ENCODE data around the gene MYO5B.

MYO5B gene

GRCh38 chr18:49845629-49846360 is 349.2 kb downstream of the MYO5B start:
- no peak for TF ChIP-seq GATA2 (IDR thresholded peaks at IDR 0.05; ENCODE audit: low read depth, low read length)
- TF ChIP-seq GATA3 (IDR thresholded peaks at IDR 0.05; ENCODE audit: low read depth, low read length) = no peak

DNA sequence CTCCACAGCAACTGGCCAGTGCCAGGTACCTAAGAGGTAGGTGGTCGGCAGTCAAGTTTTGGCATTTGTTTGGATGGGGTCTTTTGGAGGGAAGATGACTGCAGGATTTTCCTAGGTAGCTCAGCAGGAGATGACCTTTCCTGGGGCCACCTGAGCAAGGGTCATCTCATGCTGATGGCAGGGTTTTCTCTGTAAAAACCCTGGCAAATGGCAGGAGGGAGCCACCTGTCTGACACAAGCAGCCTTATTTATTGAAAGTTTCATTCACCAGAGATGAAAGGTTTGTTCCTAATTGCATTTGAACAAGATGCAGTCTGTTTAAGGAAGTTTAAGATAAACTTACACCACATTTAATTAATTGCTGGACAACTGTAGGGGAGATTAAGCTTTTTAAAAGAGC is 350.0 kb downstream of the MYO5B start:
- no peak for TF ChIP-seq GATA3 (IDR thresholded peaks at IDR 0.05; ENCODE audit: low read depth, low read length)
- TF ChIP-seq GATA2 (IDR thresholded peaks at IDR 0.05; ENCODE audit: low read depth, low read length) = no peak

DNA sequence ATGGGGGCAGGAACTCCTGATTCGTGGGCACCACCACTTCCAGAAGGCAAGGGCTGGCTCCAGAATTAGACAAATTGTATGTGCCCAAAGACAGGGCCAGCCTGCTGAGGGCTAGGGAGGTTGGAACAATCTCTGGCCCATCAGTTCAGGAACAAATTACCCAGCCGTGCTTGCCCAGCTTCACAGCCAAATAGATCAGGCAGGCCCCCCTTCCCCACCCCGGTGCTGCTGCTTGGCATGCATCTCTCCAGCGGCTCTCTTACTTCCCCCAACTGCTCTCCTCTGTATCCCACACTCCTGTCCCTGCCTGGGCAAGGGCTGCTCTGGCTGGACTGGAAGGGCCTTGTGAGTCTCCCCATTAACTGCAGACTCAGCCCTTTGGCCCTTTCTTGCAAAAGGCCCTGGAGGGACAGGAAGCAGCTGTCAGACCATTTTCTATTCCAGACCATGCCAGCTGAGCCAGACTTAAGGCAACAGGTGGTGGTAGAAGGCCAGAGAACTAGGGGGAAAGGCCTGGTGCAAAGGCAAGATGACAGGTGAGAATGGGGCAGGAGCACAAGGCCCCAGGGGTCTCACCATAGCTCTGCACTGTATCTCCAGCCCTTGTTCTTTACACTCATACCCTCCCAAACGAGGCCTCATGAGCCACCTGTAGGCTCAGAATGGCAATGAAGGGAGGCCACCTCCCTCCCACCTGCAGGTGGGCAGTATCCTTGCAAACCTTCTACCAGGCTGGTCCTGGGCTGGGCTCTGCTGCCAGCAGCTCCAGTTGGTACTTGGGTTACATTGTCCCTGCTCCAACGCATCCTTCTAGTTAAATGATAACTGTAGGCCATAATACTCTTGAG is 350.9 kb downstream of the MYO5B start:
- no peak for TF ChIP-seq GATA3 (IDR thresholded peaks at IDR 0.05; ENCODE audit: low read depth, low read length)
- TF ChIP-seq GATA2 (IDR thresholded peaks at IDR 0.05; ENCODE audit: low read depth, low read length) = no peak

DNA sequence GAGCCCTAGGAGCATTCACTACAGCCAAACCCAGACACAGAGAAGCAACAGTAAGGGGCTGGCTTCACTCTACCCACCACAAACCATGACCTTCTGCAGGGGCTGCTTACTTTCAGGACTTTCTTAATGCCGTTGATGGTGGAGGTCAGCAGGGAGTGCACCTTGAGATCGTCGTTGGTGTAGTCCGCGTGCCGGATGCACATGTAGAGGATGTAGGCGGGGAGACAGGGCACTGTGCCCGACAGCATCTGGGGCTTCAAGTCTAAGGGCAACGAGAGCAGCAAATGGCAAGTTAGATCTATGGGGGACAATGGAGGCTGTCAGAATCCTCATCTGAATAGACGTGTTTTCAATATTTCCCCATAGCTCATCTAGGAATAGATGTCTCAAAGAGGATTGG is 351.8 kb downstream of the MYO5B start:
- TF ChIP-seq GATA2 (IDR thresholded peaks at IDR 0.05; ENCODE audit: low read depth, low read length) (no peak), GATA3 (IDR thresholded peaks at IDR 0.05; ENCODE audit: low read depth, low read length) (no peak)

GRCh38 chr18:49842656-49843055 is 352.3 kb downstream of the MYO5B start:
- TF ChIP-seq GATA2 (IDR thresholded peaks at IDR 0.05; ENCODE audit: low read depth, low read length) (no peak), GATA3 (IDR thresholded peaks at IDR 0.05; ENCODE audit: low read depth, low read length) (no peak)

DNA sequence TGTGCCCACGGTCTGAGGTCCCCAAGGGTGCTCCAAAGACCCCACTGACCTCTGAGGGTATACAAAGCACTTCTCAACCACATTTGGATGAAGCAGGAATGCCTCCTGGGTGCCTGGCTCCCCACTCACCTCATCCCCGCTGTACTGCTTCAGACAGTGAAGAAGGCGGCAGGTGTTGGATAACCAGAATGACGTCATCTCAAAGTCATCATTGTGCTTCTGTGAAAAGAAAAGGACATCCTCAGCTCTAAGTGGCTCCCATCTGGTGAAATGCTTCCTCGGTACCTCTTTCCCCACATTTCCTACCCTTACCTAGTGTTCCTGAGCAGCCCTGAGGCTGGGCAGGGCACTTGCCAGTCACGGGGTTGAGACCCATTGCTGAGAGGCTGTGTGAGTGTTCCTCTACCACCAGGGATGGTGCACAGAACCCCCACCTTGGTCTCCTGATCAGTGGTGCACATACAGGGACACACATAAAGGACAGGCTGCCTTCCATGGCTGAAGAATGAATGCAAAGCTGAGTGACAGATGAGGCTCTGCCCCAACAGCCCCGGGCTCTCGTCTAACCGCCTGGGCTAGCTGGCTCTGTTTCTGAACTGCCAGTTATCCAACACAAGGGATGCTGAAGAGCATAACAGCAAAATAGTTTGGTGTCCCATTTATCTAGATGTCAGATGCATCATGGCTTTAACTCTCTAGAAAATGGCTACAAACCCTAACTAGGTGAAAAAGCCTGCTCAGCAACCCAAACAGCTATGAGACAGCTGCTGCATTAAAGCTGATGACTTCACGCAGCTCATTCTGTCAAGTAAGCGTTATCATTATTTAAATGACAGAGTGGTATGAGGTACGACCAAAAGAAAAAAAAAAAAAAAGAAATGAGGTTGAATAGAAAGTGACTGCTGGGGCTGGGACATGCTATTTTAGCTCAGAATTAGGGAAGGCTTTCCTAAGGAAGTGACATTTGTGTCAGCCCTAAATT is 353.4 kb downstream of the MYO5B start:
- no peak for TF ChIP-seq GATA2 (IDR thresholded peaks at IDR 0.05; ENCODE audit: low read depth, low read length)
- no peak for TF ChIP-seq GATA3 (IDR thresholded peaks at IDR 0.05; ENCODE audit: low read depth, low read length)

DNA sequence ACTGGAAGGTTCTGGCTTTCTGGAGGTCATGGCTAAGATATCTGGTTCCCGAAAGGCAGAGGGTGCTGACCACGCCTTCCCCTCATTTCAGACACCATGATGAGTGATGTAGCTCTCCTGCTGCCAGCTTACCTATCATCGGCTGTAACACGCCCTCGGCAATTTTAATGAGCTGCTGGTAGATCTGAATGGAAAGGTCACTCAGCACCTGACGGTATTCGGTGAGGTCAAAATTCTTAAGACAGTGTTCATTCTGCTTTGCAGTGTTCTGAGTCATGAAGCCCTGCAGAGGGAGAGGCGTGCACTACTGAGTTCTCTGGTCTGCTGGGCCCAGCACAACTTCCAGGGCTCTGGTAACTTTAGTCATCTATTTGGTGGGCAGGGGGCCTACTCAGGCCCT is 355.9 kb downstream of the MYO5B start:
- TF ChIP-seq GATA3 (IDR thresholded peaks at IDR 0.05; ENCODE audit: low read depth, low read length) (no peak), GATA2 (IDR thresholded peaks at IDR 0.05; ENCODE audit: low read depth, low read length) (no peak)

DNA sequence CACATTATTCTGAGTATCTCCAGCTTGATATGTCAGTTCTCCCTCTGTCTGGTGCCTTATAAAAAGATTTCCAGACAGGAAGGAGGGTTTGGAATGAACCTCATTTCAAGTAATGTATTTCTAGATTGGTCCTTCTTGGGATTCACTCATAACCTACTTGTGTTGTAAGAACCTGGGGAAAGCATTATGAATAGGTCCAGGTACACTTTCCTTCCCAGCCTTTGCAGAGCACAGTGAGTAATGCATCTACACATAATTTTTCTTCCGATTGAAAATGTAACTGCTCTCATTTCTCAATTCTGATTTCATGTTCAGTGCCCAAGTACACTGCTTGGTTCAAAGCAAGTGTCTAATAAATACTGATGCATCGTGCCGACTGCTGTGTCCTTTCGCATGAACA is 356.6 kb downstream of the MYO5B start:
- TF ChIP-seq GATA3 (IDR thresholded peaks at IDR 0.05; ENCODE audit: low read depth, low read length) (no peak), GATA2 (IDR thresholded peaks at IDR 0.05; ENCODE audit: low read depth, low read length) (no peak)

- TF ChIP-seq GATA3 (IDR thresholded peaks at IDR 0.05; ENCODE audit: low read depth, low read length) = no peak
- no peak for TF ChIP-seq GATA2 (IDR thresholded peaks at IDR 0.05; ENCODE audit: low read depth, low read length)
Measured at GRCh38 chr18:49837889-49838288, 357.1 kb downstream of the MYO5B start.

DNA sequence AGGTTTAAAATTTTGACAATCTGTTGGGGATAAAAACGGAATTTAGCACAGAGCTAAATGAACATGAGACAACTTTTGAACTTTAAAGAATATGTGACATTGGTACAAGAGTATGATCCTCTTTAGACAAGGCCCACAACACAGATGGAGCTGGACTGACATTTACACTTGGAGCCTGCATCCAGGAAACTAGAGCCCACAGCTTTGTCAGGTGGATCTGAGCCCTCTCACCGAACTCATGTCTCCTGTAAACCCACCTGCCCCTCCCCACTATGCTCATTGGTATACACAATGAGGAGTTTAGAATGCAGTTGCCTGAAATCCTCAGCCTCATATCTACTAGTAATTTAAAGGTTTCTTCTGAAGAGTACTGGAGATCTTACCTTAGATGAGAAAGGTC is 359.5 kb downstream of the MYO5B start:
- TF ChIP-seq GATA2 (IDR thresholded peaks at IDR 0.05; ENCODE audit: low read depth, low read length) = no peak
- no peak for TF ChIP-seq GATA3 (IDR thresholded peaks at IDR 0.05; ENCODE audit: low read depth, low read length)

DNA sequence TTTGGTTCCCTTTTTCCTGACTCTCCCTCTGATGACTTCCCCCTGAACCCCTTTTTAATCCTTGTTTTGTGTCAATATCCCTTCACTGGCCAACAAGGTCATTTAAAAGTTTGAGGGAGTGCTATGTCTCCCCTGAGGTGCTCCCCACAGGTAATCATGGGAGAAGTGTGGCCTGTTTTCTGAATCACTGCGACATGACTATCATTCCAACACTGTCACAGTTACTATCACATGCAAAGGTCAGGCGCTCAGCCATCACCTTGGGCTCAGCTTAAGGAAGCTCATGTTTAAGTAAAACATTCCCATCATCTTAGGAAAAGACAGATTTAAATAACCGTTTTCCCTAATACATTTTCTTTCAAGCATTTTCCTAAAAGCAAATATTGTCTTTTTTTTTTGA is 360.7 kb downstream of the MYO5B start:
- TF ChIP-seq GATA3 (IDR thresholded peaks at IDR 0.05; ENCODE audit: low read depth, low read length) (no peak), GATA2 (IDR thresholded peaks at IDR 0.05; ENCODE audit: low read depth, low read length) (no peak)

DNA sequence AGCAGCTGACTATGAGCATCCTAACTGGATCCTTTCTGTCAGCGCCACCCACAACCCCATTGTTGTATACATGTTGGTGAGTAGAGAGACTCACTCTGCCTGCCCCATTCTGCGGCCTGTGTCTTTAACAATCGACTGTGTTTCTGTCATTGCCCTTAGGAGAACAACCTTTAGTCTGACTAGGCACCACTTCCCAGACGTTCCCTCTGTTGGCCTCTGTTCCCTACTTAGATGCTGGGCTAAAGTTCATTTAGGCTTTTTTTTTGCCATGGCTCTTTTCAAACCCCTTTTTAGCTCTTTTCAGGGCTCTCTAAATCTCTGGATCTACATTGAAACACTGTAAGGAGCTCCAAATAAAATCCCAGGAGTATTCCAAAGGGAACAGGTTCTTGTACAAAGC is 361.1 kb downstream of the MYO5B start:
- TF ChIP-seq GATA2 (IDR thresholded peaks at IDR 0.05; ENCODE audit: low read depth, low read length) = no peak
- no peak for TF ChIP-seq GATA3 (IDR thresholded peaks at IDR 0.05; ENCODE audit: low read depth, low read length)

- TF ChIP-seq GATA3 (IDR thresholded peaks at IDR 0.05; ENCODE audit: low read depth, low read length) (no peak), GATA2 (IDR thresholded peaks at IDR 0.05; ENCODE audit: low read depth, low read length) (no peak)
Measured at GRCh38 chr18:49832221-49832647, 362.7 kb downstream of the MYO5B start.

DNA sequence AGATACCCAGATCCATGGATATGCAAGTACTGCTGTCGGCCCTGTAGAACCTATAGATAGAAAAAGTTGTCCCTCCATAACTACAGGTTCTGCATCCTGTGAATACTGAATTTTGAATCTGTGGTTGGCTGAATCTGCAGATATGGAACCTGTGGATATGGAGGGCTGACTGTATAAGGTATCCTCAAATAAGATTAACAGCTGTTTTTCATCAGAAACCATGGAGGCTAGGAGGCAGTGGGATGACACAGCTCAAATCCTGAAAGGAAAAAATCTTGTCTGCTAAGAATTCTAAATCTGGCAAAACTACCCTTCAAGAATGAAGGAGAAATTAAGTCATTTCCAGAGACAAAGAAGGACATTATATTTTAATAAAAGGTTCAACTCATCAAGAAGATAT is 367.0 kb downstream of the MYO5B start:
- TF ChIP-seq GATA2 (IDR thresholded peaks at IDR 0.05; ENCODE audit: low read depth, low read length) = no peak
- TF ChIP-seq GATA3 (IDR thresholded peaks at IDR 0.05; ENCODE audit: low read depth, low read length) = no peak

All from SH-SY5Y (cell line).